Hematopoietic multipotent progenitor cell treated with erythropoietin and hydrocortisone succinate and interleukin-3 and kit ligand, for 4 days (in vitro differentiated cells): ENCODE data around the gene GMNN.
"Not testable (repeated sequence)": the region's sequence is repeated elsewhere in the genome, so short reads cannot be mapped to it uniquely, and the experiment has no call there.

Experiments
- DNase-seq: peaks from one replicate; pipeline ENCODE4 v3.0.0-alpha.2; 2015

The GMNN gene

DNA sequence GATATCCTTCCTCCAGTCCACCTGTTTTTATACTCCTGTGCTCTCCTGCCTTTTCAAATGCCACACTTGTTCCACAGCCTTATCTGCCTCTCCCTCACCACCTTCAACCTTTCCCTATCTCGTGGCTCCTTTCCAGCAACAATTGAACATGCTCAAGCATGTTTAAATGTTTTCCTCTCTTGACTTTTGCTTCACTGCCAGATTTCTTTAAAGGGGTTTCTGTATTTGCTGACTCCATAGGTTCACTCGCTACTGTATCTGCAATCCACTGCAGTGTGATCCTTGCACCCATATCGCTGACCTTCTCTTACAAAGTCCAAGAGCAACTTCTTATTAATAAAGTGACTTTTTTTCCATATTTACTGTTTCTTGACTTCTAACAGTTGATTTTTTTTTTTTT lies 11.2 kb upstream of the GMNN start:
- DNase-seq, result peak; percentile 57

DNA sequence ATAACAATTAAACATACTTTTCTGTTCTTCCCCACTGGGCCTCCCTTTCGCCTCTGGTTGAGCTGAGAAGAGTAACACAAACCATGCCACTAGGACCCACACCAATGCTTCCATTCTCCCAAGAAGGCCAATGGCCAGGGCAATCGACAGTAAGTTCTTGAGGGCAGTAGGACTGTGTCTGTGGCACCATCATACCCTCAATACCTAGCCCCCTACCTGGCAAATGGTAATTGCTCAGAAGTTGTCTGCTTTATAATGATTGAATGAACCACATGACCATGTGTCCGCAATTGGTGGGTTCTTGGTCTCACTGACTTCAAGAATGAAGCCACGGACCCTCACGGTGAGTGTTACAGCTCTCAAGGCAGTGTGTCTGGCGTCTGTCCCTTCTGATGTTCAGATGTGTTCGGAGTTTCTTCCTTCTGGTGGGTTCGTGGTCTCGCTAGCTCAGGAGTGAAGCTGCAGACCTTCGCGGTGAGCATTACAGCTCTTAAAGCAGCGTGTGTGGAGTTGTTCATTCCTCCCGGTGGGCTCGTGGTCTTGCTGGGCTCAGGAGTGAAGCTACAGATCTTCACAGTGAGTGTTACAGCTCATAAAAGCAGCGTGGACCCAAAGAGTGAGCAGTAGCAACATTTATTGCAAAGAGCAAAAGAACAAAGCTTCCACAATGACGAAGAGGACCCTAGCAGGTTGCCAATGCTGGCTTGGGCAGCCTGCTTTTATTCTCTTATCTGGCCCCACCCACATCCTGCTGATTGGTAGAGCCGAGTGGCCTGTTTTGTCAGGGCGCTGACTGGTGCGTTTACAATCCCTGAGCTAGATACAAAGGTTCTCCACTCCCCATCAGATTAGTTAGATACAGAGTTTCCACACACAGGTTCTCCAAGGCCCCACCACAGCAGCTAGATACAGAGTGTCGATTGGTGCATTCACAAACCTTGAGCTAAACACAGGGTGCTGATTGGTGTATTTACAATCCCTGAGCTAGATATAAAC lies 9.6 kb upstream of the GMNN start:
- DNase-seq, result not testable (repeated sequence)

DNA sequence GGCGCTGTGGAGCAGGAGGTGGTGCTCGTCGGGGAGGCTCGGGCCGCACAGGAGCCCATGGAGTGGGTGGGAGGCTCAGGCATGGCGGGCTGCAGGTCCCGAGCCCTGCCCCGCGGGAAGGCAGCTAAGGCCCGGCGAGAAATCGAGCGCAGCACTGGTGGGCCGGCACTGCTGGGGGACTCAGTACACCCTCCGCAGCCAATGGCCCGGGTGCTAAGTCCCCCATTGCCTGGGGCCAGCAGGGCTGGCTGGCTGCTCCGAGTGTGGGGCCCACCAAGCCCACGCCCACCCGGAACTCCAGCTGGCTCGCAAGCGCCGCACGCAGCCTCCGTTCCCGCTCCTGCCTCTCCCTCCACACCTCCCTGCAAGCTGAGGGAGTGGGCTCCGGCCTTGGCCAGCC lies 8.8 kb upstream of the GMNN start:
- not testable (repeated sequence) for DNase-seq

DNA sequence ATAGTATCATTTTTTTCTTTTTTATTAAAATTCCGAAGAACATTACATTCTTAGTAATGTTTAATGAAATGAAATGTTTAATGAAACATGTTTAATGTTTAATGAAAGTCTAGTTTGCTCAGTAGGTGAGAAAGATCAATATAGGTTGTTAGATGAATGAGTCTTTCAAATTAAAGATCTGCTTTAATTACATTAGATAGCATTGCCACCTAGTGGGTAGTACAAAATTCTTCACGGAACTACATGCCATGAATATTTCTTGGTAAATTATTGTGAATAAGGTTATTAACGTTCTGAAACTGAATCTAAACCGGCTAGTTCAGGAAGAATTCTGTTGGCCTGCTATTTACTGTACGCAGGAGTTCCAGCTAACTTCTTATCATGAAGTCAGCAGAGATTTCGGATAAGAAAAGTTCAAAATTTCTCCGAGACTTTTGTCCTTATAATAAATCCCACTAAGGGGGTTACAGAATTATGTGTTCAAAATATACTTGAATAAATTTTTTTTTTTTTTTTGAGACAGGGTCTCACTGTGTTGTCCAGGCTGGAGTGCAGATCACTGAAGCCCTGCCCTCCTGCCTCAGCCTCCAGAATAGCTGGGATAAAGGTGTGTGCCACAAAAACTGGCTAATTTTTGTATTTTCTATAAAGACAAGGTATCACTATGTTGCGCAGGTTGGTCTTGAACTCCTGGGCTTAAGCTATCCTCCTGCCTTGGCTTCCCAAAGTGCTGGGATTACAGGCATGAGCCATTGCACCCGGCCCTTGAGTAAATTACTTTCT lies 7.9 kb upstream of the GMNN start:
- peak; percentile 84 for DNase-seq

DNA sequence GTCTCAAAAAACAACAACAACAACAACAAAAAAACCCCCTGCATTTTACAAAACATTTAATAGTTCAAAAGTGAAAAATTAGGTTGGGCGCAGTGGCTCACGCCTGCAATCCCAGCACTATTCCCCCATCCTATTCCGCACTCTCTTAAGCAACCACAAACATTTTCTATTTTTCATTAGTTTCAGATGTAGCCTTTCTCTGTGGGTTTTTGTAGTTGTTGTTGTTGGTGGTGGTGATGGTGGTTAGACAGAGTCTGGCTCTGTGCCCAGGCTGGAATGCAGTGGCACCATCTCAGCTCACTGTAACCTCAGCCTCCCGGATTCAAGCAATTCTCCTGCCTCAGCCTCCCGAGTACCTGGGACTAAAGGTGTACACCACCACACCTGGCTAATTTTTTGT lies 6.4 kb upstream of the GMNN start:
- DNase-seq, result peak; percentile 44

DNA sequence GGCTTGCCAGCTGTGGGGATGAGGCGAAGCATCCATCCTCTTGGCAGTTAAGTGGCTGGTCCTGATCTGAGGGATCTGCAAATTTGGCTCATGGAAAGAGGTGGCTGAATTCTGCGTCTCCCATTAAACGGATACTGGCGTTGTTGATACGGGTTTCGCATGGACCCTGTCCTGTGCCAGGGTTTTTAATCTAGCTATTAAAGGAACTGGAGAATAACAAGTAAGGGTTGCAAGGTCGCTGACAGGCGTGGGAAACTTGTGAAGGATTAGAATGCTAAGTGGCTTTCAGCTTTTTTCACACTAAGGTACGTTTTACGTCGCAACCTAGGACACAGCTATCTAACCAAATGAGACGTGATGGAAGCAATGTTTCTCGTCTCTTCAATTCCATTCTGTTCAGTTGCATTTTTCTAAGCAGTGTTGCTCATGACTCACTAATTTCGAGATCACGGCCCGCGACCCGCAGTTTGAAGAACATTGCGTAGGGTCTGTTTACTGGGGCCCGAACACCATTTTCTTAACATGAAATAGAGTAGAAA lies 852 bp downstream of the GMNN start:
- peak; percentile 24 for DNase-seq

DNA sequence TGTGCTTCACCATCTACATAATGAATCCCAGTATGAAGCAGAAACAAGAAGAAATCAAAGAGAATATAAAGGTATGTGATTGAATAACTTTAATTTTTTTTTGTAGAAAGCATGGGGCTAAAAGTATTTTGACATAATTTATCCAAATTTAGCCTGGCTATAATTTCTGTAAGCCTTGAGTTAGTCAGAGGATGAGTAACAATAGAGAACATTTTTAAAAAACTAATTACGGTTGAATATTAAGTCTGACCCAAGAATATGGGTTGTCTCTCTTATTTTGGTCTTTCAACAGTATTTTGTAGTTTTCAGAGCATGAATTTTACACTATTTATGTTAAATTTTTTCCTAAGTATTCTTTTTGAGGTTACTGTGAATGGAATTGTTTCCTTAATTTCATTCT lies 2.5 kb downstream of the GMNN start:
- DNase-seq, result no peak

DNA sequence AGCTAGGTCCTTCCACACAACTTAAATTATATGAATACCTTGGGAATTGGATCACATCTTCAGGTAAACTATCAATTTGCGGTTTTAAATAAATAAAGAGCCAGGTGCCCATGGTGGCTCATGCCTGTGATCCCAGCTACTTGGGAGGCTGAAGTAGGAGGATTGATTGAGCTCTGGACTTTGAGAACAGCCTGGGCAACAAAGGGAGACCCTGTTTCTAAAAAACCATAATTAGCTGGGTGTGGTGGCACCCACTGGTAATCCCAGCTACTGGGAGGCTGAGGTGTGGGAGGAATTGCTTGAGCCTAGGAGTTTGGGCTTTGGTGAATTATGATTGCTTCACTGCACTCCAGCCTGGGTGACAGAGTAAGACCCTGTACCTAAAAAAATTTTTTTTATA lies 3.4 kb downstream of the GMNN start:
- no peak for DNase-seq

DNA sequence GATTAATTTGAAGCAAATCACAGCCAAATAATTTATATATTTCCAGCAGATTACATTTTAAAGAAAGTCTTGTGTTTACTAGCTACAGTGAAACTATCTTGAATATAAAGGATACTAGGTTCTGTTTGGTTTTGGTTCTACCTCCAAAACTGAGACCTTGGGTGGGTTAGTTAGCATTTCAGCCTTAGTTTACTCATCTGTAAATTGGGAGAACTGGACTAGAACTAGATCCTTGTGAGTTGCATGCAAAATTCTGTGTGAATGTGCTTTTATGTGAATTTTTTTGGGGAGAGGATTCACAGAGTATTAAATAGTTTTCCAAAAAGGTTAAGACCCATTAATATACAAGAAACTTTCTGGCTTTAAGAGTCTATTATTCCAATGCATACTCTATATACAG lies 4.1 kb downstream of the GMNN start:
- DNase-seq, result no peak

DNA sequence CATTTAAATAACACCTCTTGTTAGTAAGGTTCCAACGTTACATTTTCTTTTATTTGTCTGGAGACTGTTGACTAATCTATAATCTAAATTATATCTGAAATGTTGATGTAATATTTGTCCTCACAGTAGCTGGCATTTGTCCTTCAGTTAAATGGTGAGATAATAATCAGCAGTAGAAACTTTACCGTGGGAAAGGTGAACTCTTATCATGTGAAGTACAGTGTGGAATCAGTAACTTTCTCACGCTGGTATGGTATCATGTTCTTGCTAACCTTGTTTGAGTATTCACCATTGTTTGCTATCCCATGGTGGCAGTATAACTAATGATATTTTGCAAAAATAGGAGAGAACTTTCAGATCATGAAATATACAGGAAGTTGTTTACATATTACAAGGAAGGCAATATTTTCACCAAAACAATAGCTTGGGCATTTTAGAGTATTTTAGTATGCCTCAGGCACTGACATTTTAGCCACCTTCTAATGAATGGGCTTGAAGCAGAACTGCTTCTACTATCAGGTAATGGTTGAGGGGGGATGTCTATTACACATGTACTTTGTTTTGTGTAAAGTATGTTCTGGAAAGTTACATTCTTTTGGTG lies 4.8 kb downstream of the GMNN start:
- DNase-seq, result no peak

DNA sequence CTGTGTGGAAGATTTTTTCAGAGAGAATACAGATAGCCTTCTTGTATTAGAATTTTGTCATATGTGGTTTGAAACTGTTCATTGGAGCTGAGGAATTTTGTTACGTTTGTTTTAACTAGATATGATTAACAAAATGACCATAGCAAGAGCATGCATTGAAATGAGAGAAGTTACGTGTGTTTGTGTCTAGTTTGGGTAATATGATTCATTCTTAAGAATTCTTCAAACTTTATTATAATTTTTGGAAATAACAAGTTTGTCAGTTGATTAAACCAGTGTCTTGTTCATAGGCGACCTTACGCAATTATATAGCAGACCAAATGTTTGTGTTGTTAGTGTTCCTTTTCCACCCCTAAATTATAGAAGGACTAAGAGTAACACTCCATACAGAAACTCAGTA lies 5.5 kb downstream of the GMNN start:
- no peak for DNase-seq

DNA sequence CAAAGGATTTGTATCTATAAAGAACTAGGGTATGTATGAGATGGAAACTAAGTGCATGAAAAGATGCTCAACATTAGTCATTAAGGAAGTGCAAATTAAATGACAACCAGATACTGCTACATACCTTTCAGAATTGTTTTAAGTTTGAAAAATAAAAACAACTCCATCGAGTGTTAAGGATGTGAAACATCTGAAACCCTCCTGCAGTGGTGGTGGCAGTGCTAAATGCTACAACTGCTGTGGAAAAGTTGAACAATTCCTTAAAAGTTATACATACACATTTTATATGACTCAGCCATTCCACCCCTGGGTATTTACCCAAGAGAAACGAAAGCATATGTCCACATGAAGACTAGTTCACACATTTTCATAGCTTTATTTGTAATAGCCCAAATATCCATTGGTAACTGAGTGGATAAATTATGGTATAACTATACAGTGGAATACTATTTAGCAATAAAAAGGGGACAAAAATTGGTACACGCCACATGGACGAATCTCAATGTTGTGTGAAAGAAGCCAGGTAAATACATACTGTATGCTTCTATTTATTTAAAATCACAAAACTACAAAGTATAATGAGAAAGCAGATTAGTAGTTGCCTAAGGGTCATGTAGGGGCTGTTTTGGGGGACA lies 13.4 kb downstream of the GMNN start:
- no peak for DNase-seq

DNA sequence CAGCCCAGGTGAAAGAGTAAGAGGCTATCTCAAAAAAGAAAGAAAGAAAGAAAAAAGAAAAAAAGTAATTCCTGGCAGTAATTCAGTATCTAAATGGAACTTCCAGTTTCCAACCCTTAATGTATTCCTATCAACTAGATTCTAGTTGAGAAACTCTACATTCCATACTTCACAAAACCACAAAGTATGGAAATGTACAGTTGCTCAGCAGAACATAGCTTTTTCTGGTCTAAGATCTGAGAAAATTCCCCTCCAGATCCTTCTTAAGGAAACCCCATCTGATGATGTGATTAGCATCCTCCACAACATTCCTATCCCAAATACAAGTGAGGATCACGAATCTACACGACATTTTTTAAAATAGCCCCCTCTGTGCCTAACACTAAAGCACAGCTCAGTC lies 20.4 kb downstream of the GMNN start:
- DNase-seq, result no peak

DNA sequence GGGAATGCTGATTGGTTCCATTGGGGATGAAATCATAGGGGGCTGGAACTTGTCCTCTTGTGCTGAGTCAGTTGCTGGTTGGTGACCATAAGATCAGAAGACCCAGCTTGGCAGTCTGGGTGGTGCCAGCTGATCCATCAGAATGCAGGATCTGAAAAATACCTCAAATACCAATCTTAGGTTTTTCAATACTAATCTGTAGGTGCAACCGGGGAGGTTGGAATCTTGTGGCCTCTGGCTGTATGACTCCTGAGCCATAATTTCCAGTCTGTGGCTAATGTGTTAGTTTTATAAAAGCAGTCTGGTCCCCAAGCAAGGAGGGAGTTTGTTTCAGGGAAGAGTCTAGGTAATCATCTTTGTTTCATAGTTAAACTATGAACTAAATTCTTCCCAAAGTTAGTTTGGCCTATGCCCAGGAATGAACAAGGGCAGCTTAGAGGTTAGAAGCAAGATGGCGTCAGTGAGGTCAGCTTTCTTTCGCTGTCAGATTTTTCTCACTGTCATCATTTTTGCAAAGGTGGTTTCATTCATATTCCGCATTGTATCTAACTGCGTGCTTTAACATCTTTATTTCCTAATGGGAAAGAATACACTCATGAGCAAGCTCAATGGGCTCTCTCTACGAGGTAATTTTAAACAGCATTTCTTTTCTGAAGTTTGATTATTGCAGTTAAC lies 22.0 kb downstream of the GMNN start:
- DNase-seq, result no peak

DNA sequence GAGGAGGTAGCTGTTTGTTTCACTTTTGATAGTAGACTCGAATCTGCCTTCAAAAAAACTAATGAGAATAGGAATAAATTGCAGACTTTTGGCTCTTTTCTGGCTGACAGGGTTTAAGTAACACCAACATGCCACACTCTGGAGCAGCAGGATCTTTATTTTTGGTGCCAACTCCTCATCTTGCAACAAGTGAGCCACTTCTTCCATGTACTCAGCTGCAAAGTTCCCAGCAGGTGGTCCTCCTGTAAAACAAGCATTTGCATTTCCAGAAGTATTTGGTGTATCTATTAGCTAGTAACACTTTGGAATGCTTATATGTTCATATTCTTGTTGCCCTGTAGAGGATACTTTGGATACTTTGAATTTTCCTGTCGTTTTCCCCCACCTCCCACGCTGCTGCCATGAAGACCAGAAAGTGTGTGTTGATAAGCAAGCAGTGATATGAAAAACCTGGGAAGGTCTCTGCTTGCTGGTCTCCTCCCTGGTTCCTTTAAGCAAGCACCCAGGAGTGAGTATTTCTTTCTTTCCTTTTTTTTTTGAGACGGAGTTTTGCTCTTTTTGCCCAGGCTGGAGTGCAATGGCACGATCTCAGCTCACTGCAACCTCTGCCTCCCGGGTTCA lies 23.0 kb downstream of the GMNN start:
- DNase-seq, result no peak

DNA sequence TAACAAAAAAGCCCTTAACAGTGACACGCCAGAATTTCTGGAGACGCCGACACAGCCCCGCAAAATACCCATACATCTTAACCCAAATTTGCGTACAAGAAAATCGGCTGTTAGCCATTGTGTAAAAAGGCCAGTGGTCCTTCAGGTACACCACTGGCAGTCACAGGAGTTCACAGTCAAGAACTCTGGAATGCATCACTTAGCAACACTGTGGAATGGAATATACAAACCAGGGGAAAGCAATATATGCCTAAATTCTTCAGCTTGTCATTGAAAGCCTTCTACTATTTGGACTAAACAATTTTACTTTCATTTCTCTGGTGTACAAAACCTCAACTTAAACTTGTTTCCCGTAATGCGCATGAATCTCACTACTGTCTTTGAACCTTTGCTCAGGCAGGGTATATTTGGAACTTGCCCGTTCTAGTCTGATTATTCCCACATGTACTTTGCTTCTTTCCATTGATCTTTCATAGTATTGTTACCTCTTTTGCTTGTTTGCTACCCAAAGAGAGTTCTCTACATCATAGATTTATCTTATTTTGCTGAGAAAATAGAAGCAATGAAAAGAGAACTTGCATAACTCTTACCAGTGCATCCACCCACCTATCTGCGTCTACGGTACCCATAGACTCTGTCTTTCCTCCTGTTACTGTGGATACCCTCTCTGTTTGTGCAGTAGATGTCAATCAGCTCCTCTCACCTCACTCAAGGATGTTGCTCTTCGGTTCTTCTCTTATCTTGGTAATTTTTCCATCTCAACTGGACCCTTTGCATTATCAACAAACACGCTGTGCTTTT lies 24.2 kb downstream of the GMNN start, which contains the start of gene ARMH2:
TSS of gene ARMH2 (minus strand) at position 178 of the 801 bp plus-strand sequence. CDS start at position 118, 60 bp downstream.
- DNase-seq, result no peak

DNA sequence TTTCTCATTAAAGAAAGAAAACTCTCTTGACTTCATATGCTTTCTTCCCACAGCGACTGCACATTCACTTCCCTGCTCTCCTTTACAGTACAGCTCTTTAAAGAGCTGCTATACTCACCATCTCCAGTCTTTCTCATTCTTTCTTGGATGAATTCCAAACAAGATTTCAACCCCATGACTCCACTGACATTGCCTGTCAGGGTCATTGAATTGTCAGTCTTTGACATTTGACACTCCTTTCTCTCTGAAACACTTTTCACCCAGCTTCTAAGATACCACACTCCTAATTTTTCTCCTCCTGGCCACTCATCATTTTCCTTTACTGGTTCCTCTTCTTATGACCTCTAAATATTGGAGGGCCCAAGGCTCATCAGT lies 24.8 kb downstream of the GMNN start:
- DNase-seq, result no peak

DNA sequence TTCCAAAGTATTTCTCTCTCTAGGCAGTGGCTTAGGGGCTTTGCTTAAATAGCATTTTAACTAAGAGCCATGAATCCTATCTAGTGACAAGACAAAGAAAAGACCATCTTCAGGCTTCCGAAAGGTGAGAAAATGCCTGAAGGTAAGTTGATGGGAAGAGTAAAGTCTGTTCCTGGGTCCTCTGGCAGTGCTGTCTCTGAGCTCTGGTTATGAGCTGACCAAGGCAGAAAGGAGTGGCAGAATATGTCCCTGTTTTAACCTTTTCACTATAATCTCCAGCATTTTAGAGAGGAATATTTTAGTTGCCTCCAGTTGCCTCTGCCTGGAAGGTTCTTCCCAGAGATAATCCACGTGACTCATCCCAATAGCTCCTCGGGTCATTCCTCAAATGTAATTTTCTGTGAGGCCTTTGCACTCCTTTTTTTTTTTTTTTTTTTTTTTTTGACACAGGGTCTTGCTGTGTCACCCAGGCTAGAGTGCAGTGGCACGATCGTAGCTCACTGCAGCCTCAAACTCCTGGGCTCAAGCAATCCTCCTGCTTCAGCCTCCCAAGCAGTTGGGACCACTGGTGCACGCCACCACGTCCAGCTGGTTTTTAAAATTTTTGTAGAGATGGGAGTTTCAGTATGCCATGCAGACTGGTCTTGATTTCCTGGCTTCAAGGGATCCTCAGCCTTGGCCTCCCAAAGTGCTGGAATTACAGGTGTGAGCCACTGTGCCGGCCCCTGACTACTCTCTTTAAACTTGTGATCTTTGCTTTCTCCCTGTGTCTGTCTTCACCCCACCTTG lies 27.7 kb downstream of the GMNN start:
- no peak for DNase-seq

DNA sequence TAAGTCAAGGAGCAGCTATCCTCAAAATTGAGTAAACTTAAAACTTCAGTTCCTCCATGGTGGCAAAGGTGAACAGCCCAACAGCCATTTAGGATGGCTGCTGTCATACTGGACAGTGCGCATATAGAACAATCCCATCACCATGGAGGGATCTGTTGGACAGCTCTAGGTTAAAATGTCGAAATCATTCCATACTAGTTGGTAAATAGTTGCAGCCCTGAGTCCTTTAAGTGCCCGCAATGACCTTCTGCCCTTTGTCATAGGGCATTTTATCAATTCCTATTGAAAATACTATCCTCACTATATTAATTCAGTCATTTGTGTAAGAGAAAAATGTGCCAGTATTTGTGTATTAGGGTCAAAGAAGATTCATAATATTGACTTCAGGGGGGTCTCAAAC lies 32.8 kb downstream of the GMNN start:
- DNase-seq, result no peak

DNA sequence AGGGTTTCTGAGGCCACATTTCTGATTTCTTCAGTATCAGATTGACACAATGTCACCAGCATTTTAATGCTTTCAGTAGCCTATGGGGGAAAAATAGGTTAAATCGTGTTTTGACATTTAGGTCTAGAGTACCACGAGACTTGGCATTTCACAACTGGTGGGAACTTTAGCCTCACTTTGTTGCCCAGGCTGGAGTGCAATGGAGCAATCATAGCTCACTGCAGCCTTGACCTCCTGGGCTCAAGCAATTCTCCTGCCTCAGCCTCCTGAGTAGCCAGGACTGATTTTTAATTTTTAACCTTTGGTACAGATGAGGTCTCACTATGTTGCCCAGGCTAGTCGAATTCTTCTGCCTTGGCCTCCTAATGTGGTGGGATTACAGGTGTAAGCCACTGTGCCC lies 35.0 kb downstream of the GMNN start:
- DNase-seq, result no peak
